Activated CD8-positive, alpha-beta memory T cell treated with anti-CD3 and anti-CD28 coated beads for 4 hours (primary cell): ENCODE results near the gene PDZD2.
"Not testable (repeated sequence)": the region's sequence is repeated elsewhere in the genome, so short reads cannot be mapped to it uniquely, and the experiment has no call there.

ENCODE experiments used
- DNase-seq, 2 donors: peaks; one replicate each; pipeline ENCODE4 v3.0.0-alpha.2; 2020; ENCODE audit warnings: low read depth in 2 of 2

Gene PDZD2

DNA sequence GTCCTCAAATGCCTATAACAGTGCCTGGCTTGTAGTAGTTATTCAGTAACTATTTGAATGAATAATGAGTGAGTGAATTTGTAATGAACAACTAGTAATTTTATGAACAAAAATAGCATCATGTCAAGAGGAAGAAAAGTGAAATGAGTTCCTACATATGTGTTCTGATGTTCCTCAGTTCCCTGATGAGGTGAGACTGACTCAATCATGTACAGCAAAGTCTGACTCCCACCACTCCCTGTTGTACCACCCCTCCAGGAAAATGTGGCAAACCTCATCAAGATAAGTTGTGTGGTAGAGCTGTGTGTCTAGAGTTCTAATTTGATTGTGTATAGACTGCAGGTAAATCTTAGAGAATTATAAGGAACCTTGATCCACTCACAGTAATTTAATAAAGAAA is 333.6 kb downstream of the PDZD2 start:
- DNase-seq = no peak

GRCh38 chr5:31975189-31975612 is 336.3 kb downstream of the PDZD2 start:
- DNase-seq = not testable (repeated sequence)

DNA sequence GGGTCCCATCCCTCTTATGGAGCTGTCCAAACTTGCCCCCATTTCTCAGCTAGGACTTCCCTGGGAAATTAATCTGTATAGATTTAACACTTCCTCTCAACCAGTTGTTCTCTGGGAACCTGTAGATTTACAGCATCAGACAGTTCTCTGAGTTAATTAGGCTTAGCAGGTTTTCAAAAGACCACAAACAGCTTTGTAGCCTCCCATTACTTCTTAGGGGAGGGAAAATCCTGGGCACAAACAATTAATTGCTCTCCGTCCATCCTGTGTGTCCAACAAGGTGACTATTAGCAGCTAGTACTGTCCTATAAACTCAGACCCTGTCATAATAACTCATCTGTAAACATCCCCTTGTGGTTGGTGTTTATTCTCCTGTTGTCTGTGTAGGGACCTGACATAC is 337.2 kb downstream of the PDZD2 start:
- no peak for DNase-seq

DNA sequence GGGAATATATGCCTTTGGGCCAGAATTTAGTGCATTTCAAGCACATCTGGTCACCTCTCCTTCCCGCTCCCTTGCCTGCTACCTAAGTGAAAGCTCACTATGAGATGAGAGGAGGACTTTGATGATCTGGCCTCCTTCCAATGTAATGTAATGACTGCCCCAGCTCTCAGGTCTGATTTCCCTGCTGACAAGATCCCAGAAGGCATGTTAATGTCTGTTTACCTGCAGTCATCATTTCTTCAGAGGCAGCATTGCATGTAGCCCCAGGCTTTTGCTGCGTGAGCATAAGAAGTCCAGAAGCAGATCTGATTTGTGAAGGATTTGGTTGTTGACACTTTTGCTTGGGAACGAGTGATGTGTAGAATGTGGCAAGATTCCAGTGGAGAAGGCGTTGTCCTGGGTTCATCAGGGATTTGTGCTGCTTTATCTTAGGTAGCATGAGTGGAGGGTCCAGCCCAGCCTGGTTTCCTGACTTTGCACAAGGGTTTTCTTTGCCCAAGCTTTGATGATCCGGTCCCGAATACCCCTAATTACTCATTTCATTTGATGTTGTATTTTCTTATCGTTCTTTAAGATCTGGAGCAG is 342.5 kb downstream of the PDZD2 start:
- DNase-seq = no peak

DNA sequence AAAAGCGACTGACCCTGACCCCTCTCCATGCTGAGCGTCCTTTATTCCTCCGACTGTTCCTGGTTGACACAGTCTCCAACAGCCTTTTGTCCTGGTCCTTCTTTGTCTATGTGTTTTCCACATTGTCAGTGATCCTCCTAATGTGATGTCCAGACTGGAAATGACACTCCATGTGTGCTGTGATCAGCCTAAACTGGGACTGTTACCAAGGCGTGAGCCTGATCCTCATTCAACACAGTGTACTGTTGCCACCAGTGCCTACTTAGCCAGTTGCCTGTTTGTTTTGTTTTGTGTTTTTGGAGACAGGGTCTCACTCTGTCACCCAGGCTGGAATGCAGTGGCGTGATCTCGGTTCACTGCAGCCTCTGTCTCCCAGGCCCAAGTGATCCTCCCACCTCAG is 343.1 kb downstream of the PDZD2 start:
- no peak for DNase-seq

DNA sequence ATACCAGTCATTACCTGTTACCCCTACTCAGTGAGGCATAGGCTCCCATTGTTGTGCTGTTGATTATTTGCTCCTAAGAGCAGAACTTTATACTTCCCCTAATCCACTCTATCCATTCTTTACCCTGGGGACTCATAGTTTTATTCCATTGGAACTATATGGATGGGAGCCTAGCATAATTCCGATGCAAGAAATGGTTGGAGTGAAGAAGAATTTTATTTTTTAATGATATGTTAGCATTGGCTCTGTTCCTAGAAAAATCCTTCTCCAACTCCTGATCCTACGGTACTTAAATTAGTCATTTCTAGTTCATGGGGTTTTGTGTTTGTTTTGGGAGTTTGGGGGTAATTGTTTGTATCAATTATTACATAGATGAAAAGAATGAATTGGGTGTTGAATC is 343.7 kb downstream of the PDZD2 start:
- no peak for DNase-seq

DNA sequence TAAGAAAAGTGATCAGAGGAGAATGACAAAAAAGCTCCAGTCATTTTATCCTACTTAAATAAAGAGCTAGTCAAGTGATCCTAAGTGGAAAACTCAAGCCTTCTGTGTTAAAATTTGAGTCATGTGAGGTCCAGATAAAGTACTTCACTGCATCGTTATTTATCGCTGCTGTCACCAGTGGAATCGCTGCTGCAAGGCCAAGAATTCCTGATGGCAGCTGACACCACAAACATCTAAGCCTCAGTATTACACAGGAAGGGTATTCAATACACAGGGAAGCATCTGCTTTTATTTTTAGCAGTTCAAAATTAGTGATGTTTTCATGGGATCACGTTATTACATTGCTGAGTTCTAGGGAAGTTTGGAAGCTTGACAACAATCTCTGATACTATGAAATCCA is 344.9 kb downstream of the PDZD2 start:
- no peak for DNase-seq

- no peak for DNase-seq
These were observed 345.8 kb downstream of the PDZD2 start for GRCh38 chr5:31984691-31985090.

DNA sequence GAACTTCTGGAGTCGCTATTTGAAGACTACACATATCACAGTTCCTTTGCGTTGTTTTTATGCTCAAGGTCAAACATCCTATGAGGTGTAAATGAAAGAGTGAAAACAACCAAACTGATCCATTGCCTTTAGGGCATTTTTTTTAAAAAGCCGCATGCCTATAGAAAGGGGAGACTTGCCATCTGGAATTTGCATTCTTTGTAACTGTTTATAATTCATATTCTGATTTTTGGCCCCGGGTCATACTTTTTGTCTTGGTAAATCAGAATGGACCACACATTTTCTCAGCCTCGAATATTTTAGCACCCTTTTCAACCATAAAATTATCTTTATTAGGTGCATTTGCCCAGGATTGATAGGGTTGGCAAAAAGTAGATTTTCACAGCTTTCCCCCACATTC is 347.2 kb downstream of the PDZD2 start:
- no peak for DNase-seq

DNA sequence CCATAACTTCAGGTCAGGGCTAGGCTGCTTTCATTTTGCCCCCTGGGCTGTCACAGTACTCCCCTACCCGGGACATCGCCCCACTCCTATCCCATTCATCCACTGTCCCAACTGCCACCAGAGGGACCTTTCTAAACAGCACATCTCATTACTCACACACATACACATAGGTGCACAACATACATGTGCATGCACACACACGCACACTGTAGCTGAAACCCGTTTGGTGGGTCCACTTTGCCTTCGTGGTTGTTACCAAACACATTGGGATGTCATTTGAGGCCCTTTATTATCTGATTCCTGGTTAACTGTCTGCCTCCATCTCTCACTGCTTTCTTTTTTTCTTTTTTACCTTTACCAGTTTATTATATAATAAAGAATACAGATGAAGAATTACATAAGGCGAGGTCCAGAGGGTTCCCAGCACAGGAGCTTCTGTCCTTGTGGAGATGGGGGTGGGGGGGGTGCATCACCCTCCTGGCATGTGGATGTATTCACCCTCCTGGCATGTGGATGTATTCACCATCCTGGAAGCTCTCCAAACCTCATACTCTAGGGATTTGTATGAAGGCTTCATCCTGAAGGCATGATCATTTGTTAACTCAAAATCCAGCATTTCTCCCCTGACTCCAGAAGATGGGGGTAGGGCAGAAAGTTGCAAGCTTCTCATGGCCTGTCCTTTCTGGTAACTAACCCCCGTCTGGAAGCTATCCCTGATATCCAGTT is 349.2 kb downstream of the PDZD2 start:
- DNase-seq = no peak

- no peak for DNase-seq
These were observed 351.2 kb downstream of the PDZD2 start for GRCh38 chr5:31990081-31990650.

DNA sequence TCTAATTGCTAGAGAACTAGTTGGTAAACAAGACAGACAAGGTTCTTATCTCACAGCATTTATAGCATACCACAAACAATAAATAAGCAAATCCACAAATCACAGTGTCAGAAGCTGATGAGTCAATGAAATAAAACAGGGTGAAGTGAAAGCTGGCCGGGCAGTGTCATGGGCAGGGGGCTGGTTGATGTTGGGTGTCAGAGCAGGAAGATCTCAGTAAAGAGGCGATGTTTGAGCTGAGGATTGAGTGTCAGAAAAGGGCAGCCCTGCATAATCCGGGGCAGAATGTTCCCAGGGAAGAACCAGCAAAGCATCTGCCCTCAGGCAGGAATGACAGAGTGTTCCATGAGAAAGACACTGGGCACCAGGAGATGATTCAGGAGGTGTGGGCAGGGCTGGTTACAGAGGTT is 351.8 kb downstream of the PDZD2 start:
- DNase-seq = no peak

- DNase-seq = no peak
These were observed 353.4 kb downstream of the PDZD2 start for GRCh38 chr5:31992377-31992776.

- DNase-seq = no peak
These were observed 354.4 kb downstream of the PDZD2 start for GRCh38 chr5:31993165-31993961.

GRCh38 chr5:31995006-31995405 is 356.1 kb downstream of the PDZD2 start:
- DNase-seq = no peak

DNA sequence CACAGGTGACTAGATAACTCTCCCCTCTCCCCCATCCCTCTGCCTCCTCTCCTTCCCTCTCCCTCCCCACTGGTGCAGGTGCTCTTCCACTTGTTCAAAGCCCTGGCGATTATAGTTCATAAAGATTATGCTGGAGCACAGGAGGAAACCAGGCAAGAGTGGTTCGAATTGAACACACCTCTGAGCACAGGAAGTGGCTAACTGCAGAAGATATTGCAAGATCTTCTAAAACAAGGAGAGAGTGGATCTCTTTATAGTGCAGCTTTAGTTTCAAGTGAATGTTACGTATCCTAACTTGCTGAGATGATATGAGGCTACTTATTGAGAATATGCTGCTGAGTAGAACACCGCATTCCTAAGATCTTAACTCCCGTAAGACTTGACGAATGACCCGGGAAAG is 356.8 kb downstream of the PDZD2 start:
- DNase-seq = no peak

DNA sequence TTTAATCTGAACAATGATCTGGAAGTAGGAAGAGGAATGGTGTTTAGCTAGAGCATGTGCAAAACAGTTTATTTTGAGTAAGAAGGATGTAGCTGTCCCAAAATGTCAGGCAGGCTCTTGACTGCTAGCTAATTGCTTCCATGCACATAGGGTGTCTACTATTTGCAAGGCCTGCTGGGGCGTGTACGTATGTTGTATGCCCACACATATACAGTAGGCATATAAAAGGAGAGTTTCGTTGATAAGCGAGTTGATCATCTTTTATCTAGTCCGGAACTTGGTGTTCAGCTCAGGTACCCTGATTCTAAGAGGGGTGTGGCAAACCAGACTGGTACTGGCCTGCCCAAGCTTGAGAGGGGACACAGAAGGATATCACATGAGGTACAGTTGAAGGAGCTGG is 358.0 kb downstream of the PDZD2 start:
- DNase-seq = no peak

DNA sequence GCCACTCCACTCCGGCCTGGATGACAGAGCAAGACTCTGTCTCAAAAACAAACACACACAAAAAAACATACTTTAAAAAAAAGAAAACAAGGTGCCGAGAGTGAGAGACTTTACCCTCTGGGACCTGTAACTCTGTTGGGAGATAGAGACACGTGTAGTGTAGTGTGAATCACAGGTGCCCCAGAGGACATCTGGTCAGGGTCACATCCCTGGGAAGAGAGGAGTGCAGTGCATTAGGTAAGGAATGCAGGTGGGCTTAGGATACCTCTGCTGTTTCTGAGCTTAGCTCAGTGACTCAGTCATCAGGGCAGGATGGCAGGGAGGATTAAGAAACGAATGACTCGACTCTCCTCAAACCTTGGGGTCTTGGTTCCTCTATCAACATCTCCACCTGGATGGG is 360.5 kb downstream of the PDZD2 start:
- no peak for DNase-seq

- DNase-seq = no peak
These were observed 361.8 kb downstream of the PDZD2 start for GRCh38 chr5:32000731-32001130.

GRCh38 chr5:32001284-32001683 is 362.4 kb downstream of the PDZD2 start:
- DNase-seq = no peak

- DNase-seq = no peak
These were observed 362.8 kb downstream of the PDZD2 start for GRCh38 chr5:32001707-32002106.

DNA sequence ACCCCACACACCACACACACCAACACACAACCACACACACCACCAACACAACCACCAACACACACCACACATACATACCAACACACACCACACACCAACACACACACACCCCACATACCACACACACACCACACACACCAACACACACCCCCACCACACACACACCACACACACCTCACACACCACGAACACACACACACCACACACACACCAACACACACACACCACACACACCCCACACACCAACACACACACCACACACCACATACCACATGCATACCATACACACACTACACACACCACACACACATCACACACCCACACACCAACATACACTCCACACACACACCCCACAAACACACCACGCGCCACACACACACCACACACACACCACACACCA is 363.8 kb downstream of the PDZD2 start:
- no peak for DNase-seq

GRCh38 chr5:32003981-32004380 is 365.1 kb downstream of the PDZD2 start:
- no peak for DNase-seq
